Measurements from ENCODE around the gene BCAR1.

DNA sequence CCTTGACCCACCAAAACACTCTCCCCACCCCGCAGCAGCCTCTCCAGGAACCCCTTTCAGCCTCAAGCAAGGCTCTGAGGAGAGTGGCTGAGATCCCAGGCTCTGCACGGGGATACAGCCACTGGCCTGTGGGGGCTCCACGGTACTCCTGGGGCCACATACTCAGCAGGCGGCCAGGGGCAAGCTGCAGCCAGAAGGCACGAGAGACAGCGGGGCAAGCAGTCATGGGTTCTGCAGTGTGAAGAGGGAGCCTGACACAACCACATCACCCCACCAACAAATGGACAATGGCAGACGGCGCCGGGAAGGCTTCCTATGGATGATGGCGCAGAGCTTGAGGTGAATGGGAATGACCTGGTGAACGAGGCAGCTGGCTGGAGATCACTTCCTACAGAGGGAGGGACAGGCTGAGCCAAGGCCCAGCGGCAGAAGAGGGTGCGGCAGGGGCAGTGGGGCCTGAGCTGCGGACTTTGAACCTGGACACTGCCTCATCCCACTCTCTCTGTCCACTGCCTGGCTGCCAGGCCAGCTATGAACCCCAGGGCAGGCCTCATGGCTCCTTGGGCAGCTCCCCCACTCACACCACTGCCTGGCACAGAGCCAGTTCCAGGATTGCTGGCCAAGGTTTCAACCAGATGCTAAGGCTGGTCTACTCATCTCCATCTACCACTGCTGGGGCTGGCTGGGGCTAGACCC is 10.8 kb upstream of the BCAR1 start:
- TF ChIP-seq POLR2A (IDR thresholded peaks at IDR 0.05) (no peak), EP300 (IDR thresholded peaks at IDR 0.05) (no peak)

Data from suprapubic skin (tissue), 2 donors.